Lung (tissue), 12 donors: Measurements from ENCODE around the gene MYBBP1A. TPM values are rescaled to one million over a fixed set of nuclear protein-coding genes. Genes with fewer than 3 reads are reported as not detected.

Experiments
- ATAC-seq: fragments of 200-7000 bp; cut with Tn5 transposase; one replicate; pipeline ENCODE4 v1.9.1; 2020; ENCODE audit warnings: moderate number of reproducible peaks; ENCODE audit not compliant: insufficient read depth, low FRiP score
- DNase-seq, 3 donors: peaks; one replicate each; pipeline ENCODE4 v3.0.0-alpha.2; 2013 to 2017
- H3K27ac ChIP-seq, 2 donors: one replicate each; pipeline ENCODE4 v1.5.1; 2013; ENCODE audit warnings: mild to moderate bottlenecking in 2 of 2, moderate library complexity in 2 of 2, control low read depth in 1 of 2, inconsistent platforms in 1 of 2, low read depth in 1 of 2, low read length in 1 of 2
- H3K27me3 ChIP-seq, 3 donors: one replicate each; pipeline ENCODE4 v1.5.1; 2013; ENCODE audit warnings: low read length in 2 of 3; ENCODE audit not compliant: control insufficient read depth in 3 of 3, insufficient read depth in 3 of 3
- H3K36me3 ChIP-seq, 4 donors: one replicate each; pipeline ENCODE4 v1.5.1; 2013; ENCODE audit warnings: low read length in 4 of 4, mild to moderate bottlenecking in 1 of 4, moderate library complexity in 1 of 4; ENCODE audit not compliant: control insufficient read depth in 4 of 4, insufficient read depth in 4 of 4
- H3K4me1 ChIP-seq, 5 donors: one replicate each; pipeline ENCODE4 v1.5.1; 2013; ENCODE audit warnings: low read length in 5 of 5, mild to moderate bottlenecking in 2 of 5, moderate library complexity in 1 of 5; ENCODE audit not compliant: control insufficient read depth in 5 of 5, insufficient read depth in 5 of 5
- H3K4me3 ChIP-seq: one replicate; pipeline ENCODE4 v1.5.1; 2013; ENCODE audit warnings: mild to moderate bottlenecking, control low read depth, moderate library complexity
- H3K9ac ChIP-seq, 2 donors: one replicate each; pipeline ENCODE4 v1.5.1; 2013; ENCODE audit warnings: low read length in 2 of 2, control low read depth in 1 of 2; ENCODE audit not compliant: insufficient read depth in 1 of 2
- H3K9me3 ChIP-seq, 4 donors: one replicate each; pipeline ENCODE4 v1.5.1; 2013; ENCODE audit warnings: low read length in 3 of 4, mild to moderate bottlenecking in 1 of 4, moderate library complexity in 1 of 4; ENCODE audit not compliant: control insufficient read depth in 4 of 4, insufficient read depth in 3 of 4
- WGBS, 2 donors: extraction: QIAGEN DNeasy Blood & Tissue Kit; methylation state at CpG; one replicate each; pipeline ENCODE4 v1.1.7; 2013; 5-methylcytosine and 5-hydroxymethylcytosine counted together
- polyA plus RNA-seq, 2 donors: library from polyadenylated mRNA; stranded (reverse); fragments of 200-250 nt; gene quantifications; one replicate each; pipeline ENCODE4 v1.2.1, GENCODE V29; 2013
- total RNA-seq, 2 donors: library from RNA; depleted of rRNA in 1 of 2; stranded (reverse); fragments of >200 nt in 1 of 2; gene quantifications; one replicate each; pipeline ENCODE4 v1.2.1, GENCODE V29; 2014 to 2021
- TF ChIP-seq, protein P1 (sequence below): IDR thresholded peaks from 2 replicates; pipeline ENCODE4 v1.5.1; 2012; ENCODE audit warnings: mild to moderate bottlenecking; ENCODE audit errors: control extremely low read depth, extremely low read depth
- donor health status: control.
- donor health status: control.
- donor health status: Bipolar disorder and iron deficiency.
- donor health status: healthy.
- donor health status: DM: yes; HTN: yes; CAD: no.

Gene MYBBP1A
- total and polyA plus RNA-seq, 4 donors, result 21.2 to 71.7 (median 34.4) TPM

- no peaks in the 10 kb centered on the region for H3K27me3 ChIP-seq
- DNase-seq (no peak), ATAC-seq (no peak)
- H3K4me3 ChIP-seq, result no peak overlapping the region
- no peaks in the 10 kb centered on the region for H3K9me3 ChIP-seq
- no peak overlapping the region for H3K9ac ChIP-seq
- no peak overlapping the region for H3K27ac ChIP-seq
- WGBS, 2 donors, result 96 to 97% methylated on average over 27 of the region's 27 CpGs
- H3K36me3 ChIP-seq, result peaks cover 3 to 61% (median 21%) of the 10 kb centered on the region in 4 donors
- peaks cover 0 to 19% (median 6%) of the 10 kb centered on the region in 5 donors for H3K4me1 ChIP-seq
- TF ChIP-seq, protein P1, sequence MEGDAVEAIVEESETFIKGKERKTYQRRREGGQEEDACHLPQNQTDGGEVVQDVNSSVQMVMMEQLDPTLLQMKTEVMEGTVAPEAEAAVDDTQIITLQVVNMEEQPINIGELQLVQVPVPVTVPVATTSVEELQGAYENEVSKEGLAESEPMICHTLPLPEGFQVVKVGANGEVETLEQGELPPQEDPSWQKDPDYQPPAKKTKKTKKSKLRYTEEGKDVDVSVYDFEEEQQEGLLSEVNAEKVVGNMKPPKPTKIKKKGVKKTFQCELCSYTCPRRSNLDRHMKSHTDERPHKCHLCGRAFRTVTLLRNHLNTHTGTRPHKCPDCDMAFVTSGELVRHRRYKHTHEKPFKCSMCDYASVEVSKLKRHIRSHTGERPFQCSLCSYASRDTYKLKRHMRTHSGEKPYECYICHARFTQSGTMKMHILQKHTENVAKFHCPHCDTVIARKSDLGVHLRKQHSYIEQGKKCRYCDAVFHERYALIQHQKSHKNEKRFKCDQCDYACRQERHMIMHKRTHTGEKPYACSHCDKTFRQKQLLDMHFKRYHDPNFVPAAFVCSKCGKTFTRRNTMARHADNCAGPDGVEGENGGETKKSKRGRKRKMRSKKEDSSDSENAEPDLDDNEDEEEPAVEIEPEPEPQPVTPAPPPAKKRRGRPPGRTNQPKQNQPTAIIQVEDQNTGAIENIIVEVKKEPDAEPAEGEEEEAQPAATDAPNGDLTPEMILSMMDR, result no peak
Measured at GRCh38 chr17:4551796-4552525, 3.2 kb downstream of the MYBBP1A start.

DNA sequence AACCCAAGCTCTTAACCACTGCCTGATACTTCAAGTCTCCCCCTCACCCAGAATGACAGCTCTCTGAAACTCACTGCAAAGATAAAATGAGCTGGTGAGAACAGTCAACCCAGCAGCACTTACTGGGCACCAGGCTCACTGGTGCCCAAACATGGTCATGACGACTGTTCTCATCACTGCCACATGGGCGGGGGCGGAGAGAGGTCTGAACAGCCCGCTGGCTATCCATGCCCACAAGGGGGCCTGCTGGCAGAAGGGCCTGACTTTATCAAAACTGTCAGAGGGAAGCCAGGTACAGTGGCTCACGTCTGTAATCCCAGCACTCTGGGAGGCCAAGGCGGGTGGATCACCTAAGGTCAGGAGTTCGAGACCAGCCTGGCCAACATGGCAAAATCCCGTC lies 4.0 kb downstream of the MYBBP1A start:
- 84 to 88% methylated on average over 8 of the region's 8 CpGs for WGBS, 2 donors
- no peak for DNase-seq
- Histone ChIP-seq H3K27ac (no peak overlapping the region), H3K9me3 (no peaks in the 10 kb centered on the region), H3K27me3 (no peaks in the 10 kb centered on the region), H3K9ac (no peak overlapping the region), H3K4me1 (peaks cover 0 to 16% (median 6%) of the 10 kb centered on the region in 5 donors), H3K36me3 (peaks cover 3 to 66% (median 25%) of the 10 kb centered on the region in 4 donors), H3K4me3 (no peak overlapping the region)
- TF ChIP-seq, protein P1, result no peak
- no peak for ATAC-seq

DNA sequence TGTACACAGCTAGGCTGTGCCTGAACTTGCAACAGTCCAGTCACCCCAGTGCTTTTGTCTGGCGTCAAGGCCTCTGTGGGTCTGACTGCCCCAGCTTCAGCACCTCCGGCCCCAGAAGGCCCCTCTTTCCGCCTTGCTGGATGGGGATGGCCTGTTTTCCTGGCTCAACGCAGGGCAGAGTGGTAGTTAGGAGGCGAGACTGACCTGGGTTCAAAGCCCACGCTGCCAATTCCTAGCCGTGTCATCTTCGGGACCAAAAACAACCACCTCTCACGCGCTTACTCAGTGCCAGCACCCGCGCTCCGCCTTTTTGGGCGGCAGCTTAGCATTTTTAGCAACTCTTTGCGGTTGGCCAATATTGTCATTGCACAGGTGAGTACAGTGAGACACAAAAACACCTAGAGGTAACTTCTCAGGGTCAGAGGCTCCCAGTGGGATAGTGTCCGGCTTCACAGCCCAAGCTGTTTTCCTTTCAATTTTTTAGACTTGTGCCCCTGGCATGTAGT lies 4.6 kb downstream of the MYBBP1A start:
- Histone ChIP-seq H3K27me3 (no peaks in the 10 kb centered on the region), H3K4me1 (peaks cover 0 to 11% (median 6%) of the 10 kb centered on the region in 5 donors), H3K27ac (no peak overlapping the region), H3K4me3 (no peak overlapping the region), H3K9me3 (no peaks in the 10 kb centered on the region), H3K36me3 (peaks cover 3 to 70% (median 25%) of the 10 kb centered on the region in 4 donors), H3K9ac (no peak overlapping the region)
- TF ChIP-seq, protein P1, result no peak
- WGBS, 2 donors, result 96% methylated on average over 16 of the region's 16 CpGs
- DNase-seq, result no peak
- ATAC-seq, result no peak
